Keratinocyte (primary cell): ENCODE results near the gene GINS1. TPM values are rescaled to one million over a fixed set of nuclear protein-coding genes. Genes with fewer than 3 reads are reported as not detected.

Experiments used
- DNase-seq: peaks from one replicate; pipeline ENCODE4 v3.0.0-alpha.2; 2011; ENCODE audit warnings: low read depth, missing footprints, low spot score
- FAIRE-seq: peaks from 2 replicates; lab custom pipeline; 2011; peaks lifted over from hg19 to GRCh38; lab: Jason Lieb, UNC
- H2AFZ ChIP-seq: 2 replicates; pipeline ENCODE4 v1.6.0; 2012; ENCODE audit warnings: low read length, control low read depth, inconsistent platforms; ENCODE audit not compliant: control insufficient read depth
- H3K27ac ChIP-seq: 2 replicates; pipeline ENCODE4 v1.5.1; 2011; ENCODE audit warnings: low read length; ENCODE audit not compliant: control insufficient read depth, insufficient read depth
- H3K27me3 ChIP-seq: 3 replicates; pipeline ENCODE4 v1.6.0; 2011; ENCODE audit warnings: low read length; ENCODE audit not compliant: control insufficient read depth, insufficient read depth; ENCODE audit errors: extremely low read depth
- H3K36me3 ChIP-seq, 2 experiments: 2 replicates in 1 of 2; 3 replicates in 1 of 2; pipeline ENCODE4 v1.5.1; 2011; ENCODE audit warnings: low read length in 2 of 2, mild to moderate bottlenecking in 1 of 2; ENCODE audit not compliant: control insufficient read depth in 2 of 2, insufficient read depth in 2 of 2; ENCODE audit errors: extremely low read depth in 1 of 2
- H3K4me1 ChIP-seq: 3 replicates; pipeline ENCODE4 v1.5.1; 2011; ENCODE audit warnings: low read length; ENCODE audit not compliant: control insufficient read depth, insufficient read depth; ENCODE audit errors: extremely low read depth
- H3K4me2 ChIP-seq: 3 replicates; pipeline ENCODE4 v1.6.0; 2011; ENCODE audit warnings: low read depth, low read length; ENCODE audit not compliant: control insufficient read depth, insufficient read depth; ENCODE audit errors: extremely low read depth
- H3K4me3 ChIP-seq, 3 experiments: fragments of 200-600 bp in 1 of 3; sonication (generic) in 1 of 3; 2 replicates in 2 of 3; 3 replicates in 1 of 3; pipeline ENCODE4 v1.5.1; 2011 to 2016; ENCODE audit warnings: low read length in 3 of 3, mild to moderate bottlenecking in 3 of 3, control low read depth in 2 of 3, inconsistent platforms in 1 of 3, low read depth in 1 of 3, mixed read lengths in 1 of 3, mixed run types in 1 of 3, moderate library complexity in 1 of 3; ENCODE audit not compliant: control insufficient read depth in 2 of 3, insufficient read depth in 2 of 3; ENCODE audit errors: extremely low read depth in 1 of 3
- H3K79me2 ChIP-seq: 2 replicates; pipeline ENCODE4 v1.6.0; 2012; ENCODE audit warnings: low read length; ENCODE audit not compliant: control insufficient read depth, insufficient read depth
- H3K9ac ChIP-seq: 3 replicates; pipeline ENCODE4 v1.6.0; 2011; ENCODE audit warnings: low read length; ENCODE audit not compliant: control insufficient read depth, insufficient read depth; ENCODE audit errors: extremely low read depth
- H3K9me1 ChIP-seq: 3 replicates; pipeline ENCODE4 v1.6.0; 2011; ENCODE audit warnings: low read length; ENCODE audit not compliant: control insufficient read depth, insufficient read depth; ENCODE audit errors: extremely low read depth
- H3K9me3 ChIP-seq: 2 replicates; pipeline ENCODE4 v1.5.1; 2012; ENCODE audit warnings: low read depth, low read length; ENCODE audit not compliant: control insufficient read depth
- H4K20me1 ChIP-seq: 3 replicates; pipeline ENCODE4 v1.6.0; 2011; ENCODE audit warnings: low read length; ENCODE audit not compliant: control insufficient read depth, insufficient read depth; ENCODE audit errors: extremely low read depth
- CTCF ChIP-seq, 3 experiments: IDR thresholded peaks in 1 of 3; conservative IDR thresholded peaks in 1 of 3; optimal IDR thresholded peaks in 1 of 3; 2 replicates in 2 of 3; 3 replicates in 1 of 3; pipeline versions ENCODE3 to v1.5.1; 2011; ENCODE audit warnings: low read length in 3 of 3, mild to moderate bottlenecking in 3 of 3, moderate library complexity in 2 of 3, control low read depth in 1 of 3, inconsistent platforms in 1 of 3; ENCODE audit not compliant: insufficient read depth in 2 of 3; ENCODE audit errors: extremely low read depth in 1 of 3
- EZH2 ChIP-seq: IDR thresholded peaks from one replicate; pipeline ENCODE4 v1.6.1; 2012; ENCODE audit warnings: inconsistent platforms, mild to moderate bottlenecking, low read length, moderate library complexity
- dilution Hi-C: fragments of 300-500 bp; cut with MboI; formaldehyde crosslinking; loops from one replicate; pipeline ENCODE4 v1.7.0; 2020; ENCODE audit warnings: low sequenced_read_pairs; ENCODE audit not compliant: extremely low pct_ligation_motif_present
- polyA plus RNA-seq, 5 experiments: library from polyadenylated mRNA; depleted of rRNA in 3 of 5; stranded (reverse) in 3 of 5; stranded (forward) in 1 of 5; unstranded in 1 of 5; fragments of >200 nt; gene quantifications; 1 replicate in 1 of 5; 2 replicates in 3 of 5; 3 replicates in 1 of 5; pipeline versions ENCODE4 v1.2.1 to v1.2.3, GENCODE V29; 2011 to 2012; ENCODE audit warnings: missing spikeins in 2 of 5, low read depth in 1 of 5, low replicate concordance in 1 of 5

The GINS1 gene
- polyA plus RNA-seq, 1 donor (not counting 4 experiments of a cell fraction or from before 2014, with no cell fraction given) = 12.5 TPM

GRCh38 chr20:25497586-25498279 lies 90.3 kb downstream of the GINS1 start:
- TF ChIP-seq CTCF (optimal IDR thresholded peaks at IDR 0.05 in 1 of 3, IDR thresholded peaks at IDR 0.05 in 1 of 3, conservative IDR thresholded peaks at IDR 0.05 in 1 of 3; ENCODE audit: extremely low read depth in 1 of 3, insufficient read depth in 2 of 3, low read length in 3 of 3) (no peak), EZH2 (no peak)
- no peak overlapping the region for H3K27ac ChIP-seq
- H3K36me3 ChIP-seq = no peaks in the 10 kb centered on the region
- no peak overlapping the region for H3K4me3 ChIP-seq
- H3K4me2 ChIP-seq = no peak overlapping the region
- H2AFZ ChIP-seq = no peak overlapping the region
- no peaks in the 10 kb centered on the region for H3K9me3 ChIP-seq
- H3K79me2 ChIP-seq = no peaks in the 10 kb centered on the region
- no peak for DNase-seq
- FAIRE-seq = no peak
- no peak overlapping the region for H3K9ac ChIP-seq
- H3K27me3 ChIP-seq = peaks cover 24% of the 10 kb centered on the region
- dilution Hi-C loops = no loop called here
- H3K4me1 ChIP-seq = peaks cover 13% of the 10 kb centered on the region
- no peaks in the 10 kb centered on the region for H3K9me1 ChIP-seq
- H4K20me1 ChIP-seq = no peaks in the 10 kb centered on the region

Other genes starting within 250 kb of the GINS1 start
- 57.8 to 62.0 TPM (median 58.0 TPM) in 3 replicates for gene ENTPD6, start 212.0 kb upstream of the GINS1 start, polyA plus RNA-seq
- 78.3 to 135 TPM (median 100 TPM) in 3 replicates for gene PYGB, start 159.6 kb upstream of the GINS1 start, polyA plus RNA-seq
- 8.3 to 16.3 TPM (median 11.2 TPM) in 3 replicates for gene ABHD12, start 16.8 kb upstream of the GINS1 start, polyA plus RNA-seq
- gene NINL, start 177.9 kb downstream of the GINS1 start, polyA plus RNA-seq = 0.66 to 0.79 TPM (median 0.75 TPM) in 3 replicates
- gene NANP, start 216.3 kb downstream of the GINS1 start, polyA plus RNA-seq = 3.7 to 6.6 TPM (median 6.3 TPM) in 3 replicates